HepG2 (cell line): ENCODE results near the gene JMJD6. TPM values are rescaled to one million over a fixed set of nuclear protein-coding genes. Genes with fewer than 3 reads are reported as not detected.
A peak's percentile ranks its signal among the peaks of the same experiment; 100 is the strongest.

Source experiments
- ATF4 ChIP-seq, 2 experiments: fragments of 450-650 bp in 1 of 2; sonication (generic) in 1 of 2; formaldehyde crosslinking; IDR thresholded peaks; 2 replicates each; pipeline versions ENCODE4 v1.5.0 to v1.8.0; 2020 to 2022; ENCODE audit warnings: mild to moderate bottlenecking in 1 of 2, missing genetic modification reagents in 1 of 2
- FOXO1 ChIP-seq: sonication (generic); formaldehyde crosslinking; IDR thresholded peaks from 2 replicates; pipeline ENCODE4 v1.4.0; 2020; ENCODE audit warnings: missing genetic modification reagents
- HDAC1 ChIP-seq: sonication (generic); formaldehyde crosslinking; IDR thresholded peaks from 2 replicates; pipeline ENCODE4 v1.5.1; 2020; ENCODE audit warnings: mild to moderate bottlenecking, missing genetic modification reagents
- HMG20A ChIP-seq: IDR thresholded peaks from 2 replicates; pipeline ENCODE4 v1.6.1; 2016; ENCODE audit warnings: borderline replicate concordance
- IRF2 ChIP-seq: IDR thresholded peaks from 2 replicates; pipeline ENCODE4 v1.6.1; 2018; ENCODE audit warnings: missing genetic modification reagents, missing compliant biosample characterization
- JARID2 ChIP-seq: sonication (generic); formaldehyde crosslinking; IDR thresholded peaks from 2 replicates; pipeline ENCODE4 v1.8.1; 2023; ENCODE audit warnings: missing genetic modification reagents, inconsistent platforms; ENCODE audit not compliant: insufficient replicate concordance
- KDM6A ChIP-seq: IDR thresholded peaks from 2 replicates; pipeline ENCODE4 v1.6.1; 2016; ENCODE audit warnings: low read depth
- NFIC ChIP-seq: IDR thresholded peaks from 2 replicates; pipeline ENCODE4 v1.6.1; 2012; ENCODE audit warnings: mild to moderate bottlenecking, low read length, inconsistent platforms
- RXRA ChIP-seq: sonication (generic); formaldehyde crosslinking; IDR thresholded peaks from 2 replicates; pipeline ENCODE4 v1.5.1; 2020; ENCODE audit warnings: missing genetic modification reagents
- SIX4 ChIP-seq: sonication (generic); formaldehyde crosslinking; IDR thresholded peaks from 2 replicates; pipeline ENCODE4 v1.4.0; 2020; ENCODE audit warnings: missing genetic modification reagents
- SP5 ChIP-seq: IDR thresholded peaks from 2 replicates; pipeline ENCODE4 v1.6.1; 2016; ENCODE audit warnings: low read depth, borderline replicate concordance
- STAT6 ChIP-seq: sonication (generic); formaldehyde crosslinking; IDR thresholded peaks from 2 replicates; pipeline ENCODE4 v1.4.0; 2020; ENCODE audit warnings: missing genetic modification reagents, mild to moderate bottlenecking, borderline replicate concordance
- TEAD3 ChIP-seq: optimal IDR thresholded peaks from 2 replicates; pipeline ENCODE3; 2016; ENCODE audit warnings: borderline replicate concordance
- TFAP4 ChIP-seq: sonication (generic); IDR thresholded peaks from 2 replicates; pipeline ENCODE4 v1.6.1; 2016; ENCODE audit warnings: low read depth, borderline replicate concordance
- ZBTB7B ChIP-seq: sonication (generic); formaldehyde crosslinking; IDR thresholded peaks from 2 replicates; pipeline ENCODE4 v1.4.0; 2020; ENCODE audit warnings: missing genetic modification reagents
- ZFAT ChIP-seq: sonication (generic); formaldehyde crosslinking; conservative IDR thresholded peaks from 2 replicates; pipeline ENCODE4 v1.8.1; 2023; ENCODE audit warnings: missing genetic modification reagents, inconsistent platforms
- ZNF232 ChIP-seq: sonication (generic); formaldehyde crosslinking; IDR thresholded peaks from 2 replicates; pipeline ENCODE4 v1.4.0; 2020; ENCODE audit warnings: missing genetic modification reagents, borderline replicate concordance
- ZNF605 ChIP-seq: sonication (generic); formaldehyde crosslinking; IDR thresholded peaks from 2 replicates; pipeline ENCODE4 v1.8.0; 2022; ENCODE audit warnings: mild to moderate bottlenecking, missing genetic modification reagents
- ZNF609 ChIP-seq: sonication (generic); formaldehyde crosslinking; IDR thresholded peaks from 2 replicates; pipeline ENCODE4 v1.4.0; 2020; ENCODE audit warnings: mild to moderate bottlenecking, missing genetic modification reagents, borderline replicate concordance
- ZNF691 ChIP-seq: sonication (generic); formaldehyde crosslinking; IDR thresholded peaks from 2 replicates; pipeline ENCODE4 v1.4.0; 2020; ENCODE audit warnings: missing genetic modification reagents, low read depth, mild to moderate bottlenecking, borderline replicate concordance
- polyA plus RNA-seq, 8 experiments: library from polyadenylated mRNA; depleted of rRNA in 3 of 8; stranded (reverse) in 7 of 8; unstranded in 1 of 8; fragments of >200 nt; fragmentation: Illumina TruSeq in 4 of 8; extraction: Trizol in 4 of 8; gene quantifications; 2 replicates each; pipeline versions ENCODE4 v1.2.1 to v1.2.3, GENCODE V29; 2011 to 2016; ENCODE audit warnings: low read depth in 4 of 8, missing spikeins in 1 of 8, mixed read lengths in 1 of 8; ENCODE audit not compliant: insufficient read depth in 1 of 8
- total RNA-seq, 5 experiments: library from RNA; depleted of rRNA; stranded (reverse); fragments of >200 nt; fragmentation: Illumina TruSeq; extraction: Trizol; gene quantifications; 2 replicates each; pipeline ENCODE4 v1.2.3, GENCODE V29; 2016; ENCODE audit warnings: low read depth in 1 of 5

JMJD6 gene
- total and polyA plus RNA-seq, 2 of the 13 experiments (the other 11 are each of a cell fraction or from before 2014, with no cell fraction given) = 33.6 to 41.0 TPM

- TF ChIP-seq ZNF691 (CRISPR knock-in tag) = 0 out of 2 replicates have a peak, but pooled peaks have one; percentile 33
- TF ChIP-seq TFAP4 = peak; percentile 89
- TF ChIP-seq RXRA (CRISPR knock-in tag) = no peak; the same call in 1 of the 2 replicates
- TF ChIP-seq JARID2 (CRISPR knock-in tag) = peak; percentile 73
- TF ChIP-seq ZNF609 = peak; percentile 50; the same call in 1 of the 2 replicates
- no peak for TF ChIP-seq ZBTB7B (CRISPR knock-in tag)
- TF ChIP-seq HMG20A (CRISPR knock-in tag) = peak; percentile 19; the same call in 1 of the 2 replicates
- peak; percentile 61 for TF ChIP-seq IRF2 (CRISPR knock-in tag)
- TF ChIP-seq TEAD3 (CRISPR knock-in tag) = peak; percentile 49
- peak; percentile 91 for TF ChIP-seq SP5 (CRISPR knock-in tag)
- TF ChIP-seq ATF4 (CRISPR knock-in tag; IDR thresholded peaks at IDR 0.05) = peak in 1 of 2 experiments; percentile 36; a peak in 1 of 4 replicates
- TF ChIP-seq ZNF232 (CRISPR knock-in tag) = 0 out of 2 replicates have a peak, but pooled peaks have one; percentile 26
- no peak for TF ChIP-seq ZFAT (CRISPR knock-in tag)
- peak; percentile 79 for TF ChIP-seq SIX4 (CRISPR knock-in tag)
- peak; percentile 73 for TF ChIP-seq NFIC
- peak; percentile 13; the same call in 1 of the 2 replicates for TF ChIP-seq HDAC1 (CRISPR knock-in tag)
- TF ChIP-seq STAT6 (CRISPR knock-in tag) = 0 out of 2 replicates have a peak, but pooled peaks have one; percentile 67
- TF ChIP-seq FOXO1 (CRISPR knock-in tag) = peak; percentile 52; the same call in 1 of the 2 replicates
- TF ChIP-seq KDM6A (CRISPR knock-in tag) = no peak
- TF ChIP-seq ZNF605 (CRISPR knock-in tag) = 0 out of 2 replicates have a peak, but pooled peaks have one; percentile 55
Measured at GRCh38 chr17:76672270-76672851, 54.0 kb downstream of the JMJD6 start (continued).
